NK-92 (cell line): Measurements from ENCODE around the gene LMAN2.

Experiments used
- DNase-seq: peaks from one replicate; lab custom pipeline; 2025; ENCODE audit not compliant: unreplicated experiment; lab: John Stamatoyannopoulos, UW

The LMAN2 gene

DNA sequence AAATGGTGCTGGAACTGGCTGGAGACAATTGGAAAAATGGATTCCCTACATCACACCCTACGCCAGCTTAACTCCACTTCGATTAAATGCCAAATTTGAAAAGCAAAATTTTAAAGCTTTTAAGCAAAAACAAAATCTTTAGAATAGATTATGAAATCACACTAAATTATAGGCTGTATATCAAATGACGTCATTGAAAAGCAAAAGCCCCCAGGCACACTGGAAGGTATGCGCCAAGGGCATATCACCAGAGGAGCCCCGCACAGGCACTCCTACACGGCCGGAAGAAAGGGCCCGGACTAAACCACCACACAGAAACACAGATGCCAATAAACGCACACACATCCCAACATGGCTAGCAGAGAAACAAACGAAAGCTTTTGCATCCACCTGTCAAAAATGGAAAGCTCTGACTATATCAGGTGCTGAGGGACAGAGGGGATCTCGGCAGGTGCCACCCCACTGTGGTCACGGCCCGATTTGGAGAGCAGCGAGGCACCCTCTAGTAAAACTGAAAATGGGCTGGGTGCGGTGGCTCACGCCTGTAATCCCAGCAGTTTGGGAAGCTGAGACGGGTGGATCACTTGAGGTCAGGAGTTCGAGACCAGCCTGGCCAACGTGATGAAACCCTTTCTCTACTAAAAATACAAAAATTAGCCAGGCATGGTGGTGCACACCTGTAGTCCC, 22.8 kb downstream of the LMAN2 start:
- no peak for DNase-seq

DNA sequence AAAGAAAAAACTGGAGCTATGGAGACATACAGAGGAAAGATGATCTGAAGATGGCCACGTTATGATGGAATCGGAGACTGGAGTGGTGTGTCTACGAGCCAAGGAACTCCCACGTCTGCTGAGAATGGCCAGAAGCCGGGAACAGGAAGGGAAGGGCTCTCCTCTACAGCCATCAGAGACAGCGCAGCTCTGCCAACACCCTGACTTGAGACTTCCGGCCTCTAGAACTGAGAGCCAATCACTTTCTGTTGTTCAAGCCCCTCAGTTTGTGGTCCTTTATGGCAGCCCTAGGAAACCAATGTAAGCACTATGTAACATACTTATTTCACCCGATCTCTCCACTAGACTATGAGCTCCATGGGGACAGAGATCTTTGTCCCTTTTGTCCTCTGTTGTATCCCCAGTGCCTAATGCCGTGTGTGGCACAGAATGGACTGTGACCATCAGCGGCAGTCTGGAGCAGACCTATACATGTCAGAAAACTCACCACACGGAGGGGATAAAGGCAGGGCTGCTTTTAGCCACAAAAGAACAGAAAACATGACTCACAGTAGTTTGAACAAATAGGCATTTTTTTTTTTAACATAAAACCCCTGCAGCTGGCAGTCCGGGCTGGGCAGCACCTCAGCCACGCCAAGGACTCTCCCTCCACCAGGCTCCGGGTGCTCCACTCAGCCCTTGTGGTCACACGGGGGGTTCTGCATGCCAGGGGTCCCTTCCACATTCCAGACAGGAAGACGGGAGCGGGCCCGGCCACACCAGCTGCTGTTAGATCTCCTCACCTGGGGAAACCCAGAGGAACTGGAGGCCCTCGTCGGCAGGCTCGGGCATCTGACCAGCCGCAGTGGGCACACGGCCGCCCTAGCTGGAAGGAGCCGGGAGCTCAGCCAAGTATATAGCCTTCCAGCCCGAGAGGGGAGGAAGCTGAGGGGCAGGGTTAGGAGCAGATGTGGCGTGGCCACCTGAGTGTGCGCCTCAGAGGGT, 23.6 kb downstream of the LMAN2 start:
- no peak for DNase-seq

DNA sequence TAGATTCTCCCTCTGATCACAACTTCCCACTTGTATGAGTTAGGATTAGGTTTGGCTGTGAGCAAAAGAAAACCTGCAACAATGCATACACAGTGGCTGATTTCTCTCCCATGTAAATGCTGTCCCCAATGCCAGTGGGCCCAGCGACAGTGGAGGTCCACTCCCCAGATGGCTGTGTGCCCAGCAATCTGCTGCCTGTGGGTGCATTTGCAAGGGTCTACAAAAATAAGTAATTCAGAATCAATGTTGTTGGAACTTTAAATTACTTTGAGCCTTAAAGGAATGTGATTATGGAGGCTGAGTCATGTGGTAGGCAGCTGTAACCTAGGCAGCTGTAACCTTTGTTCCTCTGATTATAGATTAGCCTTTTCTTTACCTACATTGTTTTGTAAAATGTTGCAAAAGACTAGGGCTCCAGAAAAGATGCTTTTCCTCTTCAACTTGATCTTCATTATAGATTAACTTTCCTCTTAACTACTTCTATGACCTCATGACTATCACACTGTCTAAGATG, 25.5 kb downstream of the LMAN2 start:
- no peak for DNase-seq

DNA sequence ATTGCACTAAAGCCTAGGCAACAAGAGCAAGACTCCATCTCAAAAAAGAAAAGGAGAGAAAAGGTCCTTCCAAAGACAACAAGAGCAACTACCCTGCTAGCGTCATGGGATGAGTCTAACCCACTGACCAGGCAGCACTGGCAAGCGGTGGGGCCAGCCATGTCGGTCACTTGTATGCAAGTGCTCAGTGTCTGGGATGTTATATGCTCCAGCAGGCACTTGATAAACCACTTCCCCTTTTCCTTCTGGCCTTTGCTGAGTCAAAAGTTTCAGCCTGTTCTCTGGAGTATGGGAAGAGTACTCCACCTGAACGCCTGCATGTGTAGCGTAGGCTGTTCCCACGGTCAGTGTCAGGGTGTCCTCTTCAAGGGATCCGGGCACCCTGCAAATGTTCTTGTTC, 30.6 kb downstream of the LMAN2 start:
- DNase-seq: no peak

DNA sequence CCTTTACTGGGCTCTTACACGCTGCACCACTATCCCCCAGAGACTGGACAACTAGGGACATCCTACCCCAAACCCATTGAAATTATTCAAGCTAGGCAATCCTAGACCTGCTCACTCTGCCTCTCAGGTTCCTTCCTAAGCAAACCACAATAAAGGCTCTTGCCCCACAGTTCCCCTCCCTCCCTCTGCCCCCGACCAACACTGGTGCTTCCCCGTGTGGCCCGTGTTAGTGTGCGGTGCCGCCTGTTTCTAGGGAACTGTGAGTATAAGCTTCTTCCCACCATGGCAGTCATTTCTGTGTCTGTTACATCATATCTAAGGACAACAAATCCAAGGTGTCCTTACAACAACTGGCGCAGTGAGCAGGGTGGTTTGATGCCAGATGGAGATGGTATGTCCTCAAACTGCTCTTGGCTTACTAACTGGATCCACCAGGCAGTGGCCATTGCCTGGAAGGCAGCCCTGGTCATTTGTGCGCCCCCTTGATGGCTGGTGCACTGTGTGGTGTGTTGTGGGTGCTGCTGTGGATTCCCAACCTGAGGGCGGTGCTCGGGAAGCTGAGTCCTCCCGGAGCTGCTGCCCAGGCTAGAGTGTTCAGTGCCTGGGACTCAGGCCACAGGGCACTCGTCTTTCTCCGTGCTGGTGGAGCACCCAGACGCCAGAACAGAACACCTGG, 31.4 kb downstream of the LMAN2 start:
- no peak for DNase-seq

DNA sequence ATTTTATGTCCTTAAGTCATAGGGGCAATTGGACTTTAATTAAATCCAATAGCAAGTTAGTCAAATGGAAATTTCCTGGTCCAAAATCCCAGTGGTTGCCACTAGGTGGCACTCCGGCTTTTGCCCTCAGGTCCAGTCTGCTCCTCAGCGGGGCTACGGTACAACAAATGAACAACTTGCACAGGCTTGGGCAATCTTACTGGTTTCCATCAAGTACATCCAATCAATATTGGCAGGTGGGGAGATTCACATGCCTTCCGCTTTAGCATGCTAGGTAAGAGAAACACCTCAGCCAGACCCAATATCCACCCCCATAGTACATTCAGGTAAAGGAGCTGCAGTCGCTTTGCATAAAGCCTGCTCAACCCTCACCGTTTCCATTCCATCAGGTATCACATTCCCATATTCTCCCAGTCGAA, 33.5 kb downstream of the LMAN2 start:
- no peak for DNase-seq

DNA sequence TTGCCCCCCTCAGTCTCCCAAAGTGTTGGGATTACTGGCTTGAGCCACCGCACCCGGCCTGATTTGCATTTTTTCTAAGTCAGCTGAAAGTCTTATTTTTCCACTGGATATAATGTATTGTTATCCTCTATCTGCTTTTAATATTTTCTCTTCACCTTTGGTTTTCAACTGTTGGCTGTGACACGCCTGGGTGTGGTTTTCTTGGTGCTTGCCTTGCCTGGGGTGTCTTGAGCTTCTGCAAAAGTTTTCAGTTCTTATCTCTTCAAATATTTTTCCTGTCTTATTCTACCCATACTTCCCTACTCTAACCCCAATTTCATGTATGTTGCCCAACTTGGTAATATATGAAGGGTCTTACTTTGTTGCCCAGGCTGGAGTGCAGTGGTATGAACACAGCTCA, 35.5 kb downstream of the LMAN2 start:
- DNase-seq: no peak

DNA sequence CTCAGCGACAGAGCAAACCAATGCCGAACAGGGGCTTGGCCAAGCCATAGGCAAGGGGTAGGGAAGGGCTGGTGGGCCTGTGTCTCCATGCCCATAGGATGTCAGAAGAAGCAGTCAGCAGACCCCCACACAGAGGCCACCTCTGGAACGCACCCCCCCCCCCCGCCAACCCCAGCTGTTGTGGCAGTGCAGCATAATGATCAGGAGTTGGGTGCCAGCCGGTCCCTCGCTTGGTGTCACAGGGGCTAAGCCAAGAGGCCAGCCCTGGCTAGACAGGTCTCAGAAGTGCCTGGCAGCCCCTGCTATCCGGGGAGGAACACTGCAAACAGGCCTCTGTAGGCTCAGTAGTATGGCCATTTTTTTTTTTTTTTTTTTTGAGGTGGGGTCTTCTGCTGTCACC, 36.1 kb downstream of the LMAN2 start:
- DNase-seq: no peak

DNA sequence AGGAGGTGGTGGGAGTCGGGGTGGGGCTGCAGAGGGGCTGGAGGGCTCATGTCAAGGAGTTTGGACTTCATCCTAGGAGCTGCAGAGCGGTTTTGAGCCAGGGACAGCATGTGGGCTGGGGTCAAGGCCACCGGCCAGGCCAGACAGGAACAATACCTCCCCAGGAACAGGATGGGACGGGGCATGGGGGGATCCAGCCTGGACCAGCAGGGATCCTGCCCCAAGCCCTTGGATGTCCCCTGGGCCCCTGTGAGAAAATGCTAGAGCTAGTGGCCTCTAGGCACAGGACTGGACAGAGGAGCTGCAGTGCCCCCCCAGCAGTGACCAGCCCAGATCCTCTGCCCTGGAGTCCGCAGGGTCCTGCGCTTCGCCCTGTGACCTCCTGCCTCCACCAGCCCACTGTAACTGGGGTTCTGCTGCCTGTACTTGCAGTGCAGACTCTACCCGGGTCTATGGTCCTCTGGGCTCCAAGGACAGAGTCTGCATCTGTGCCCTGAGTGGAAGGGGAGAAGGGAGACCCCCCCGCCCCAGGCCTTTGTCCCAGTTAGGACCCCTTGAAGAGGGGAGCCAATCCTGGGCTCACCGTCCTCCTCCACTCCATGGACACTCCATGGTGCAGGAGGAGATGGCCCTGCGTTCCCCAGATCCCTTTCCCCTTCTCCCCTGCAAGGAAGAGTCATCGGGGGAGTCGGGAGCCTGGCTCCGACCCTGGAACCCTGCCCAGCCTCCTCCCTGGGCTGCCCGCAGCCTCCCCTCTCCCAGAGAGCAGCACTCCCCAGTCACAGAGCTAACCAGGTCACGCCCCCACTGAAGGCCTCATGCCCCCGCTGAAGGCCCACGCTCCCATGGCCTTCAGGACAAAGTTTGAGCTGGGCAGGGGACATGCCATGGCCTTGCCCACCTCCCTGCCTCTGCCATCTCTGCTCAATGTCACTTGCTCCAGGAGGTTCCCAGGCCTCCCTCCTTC, 36.8 kb downstream of the LMAN2 start:
- no peak for DNase-seq

DNA sequence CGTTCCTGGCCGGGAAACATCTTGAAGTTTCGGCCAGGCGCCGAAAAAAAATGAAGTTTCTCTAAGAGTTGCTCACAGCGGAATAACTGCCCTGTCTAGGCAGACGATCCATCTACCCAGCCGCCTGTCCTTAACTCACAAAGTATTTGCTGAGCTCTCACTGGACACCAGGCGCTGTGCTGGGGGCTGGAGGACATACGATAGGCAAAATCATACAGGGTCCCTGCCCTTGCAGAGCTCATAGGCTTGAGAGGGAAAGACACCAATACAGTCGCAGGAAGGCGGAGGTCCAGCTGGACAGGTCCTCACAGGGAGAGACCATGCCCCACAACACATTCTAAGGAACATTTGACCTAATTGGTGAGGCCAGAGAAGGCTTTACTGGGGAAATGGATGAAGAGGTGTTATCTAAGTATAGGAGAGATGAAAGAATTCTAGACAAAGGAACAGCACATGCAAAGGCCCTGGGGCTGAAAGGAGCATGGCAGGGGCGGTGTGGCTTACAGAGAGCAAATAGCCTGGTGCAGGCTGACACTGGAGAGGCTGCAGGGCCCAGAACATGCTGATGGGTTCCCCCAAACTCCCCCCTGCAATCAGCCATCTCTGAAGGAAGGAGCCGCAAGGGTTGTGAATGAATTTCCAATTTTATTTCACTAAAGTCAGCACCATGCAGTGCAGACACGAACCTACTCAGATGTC, 37.8 kb downstream of the LMAN2 start:
- DNase-seq: no peak

DNA sequence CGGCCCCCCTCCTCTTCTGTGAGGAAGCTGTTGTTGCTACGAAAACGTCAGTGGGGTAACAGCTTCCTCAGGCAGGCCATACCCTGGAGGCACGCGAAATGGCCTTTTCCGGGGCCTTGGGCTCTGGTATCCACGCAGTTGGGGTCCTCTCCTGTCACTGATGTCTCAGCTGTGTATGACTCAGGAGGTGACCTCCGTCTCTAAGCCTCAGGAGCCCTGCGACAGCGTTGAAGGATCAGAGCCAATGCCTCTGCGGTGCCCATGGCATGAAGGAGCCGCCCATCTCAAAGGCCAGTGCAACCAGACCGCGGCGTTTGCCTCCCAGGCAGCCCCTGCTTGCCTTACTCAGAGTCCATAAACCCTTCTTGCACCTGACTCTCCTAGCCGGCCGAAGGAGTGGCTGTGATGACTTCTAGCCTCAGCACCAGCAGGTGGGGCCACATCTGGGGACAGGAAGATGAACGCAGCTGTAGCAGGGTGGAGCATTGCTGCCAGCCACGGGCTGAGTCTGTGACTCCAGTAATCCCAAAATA, 38.8 kb downstream of the LMAN2 start:
- no peak for DNase-seq

DNA sequence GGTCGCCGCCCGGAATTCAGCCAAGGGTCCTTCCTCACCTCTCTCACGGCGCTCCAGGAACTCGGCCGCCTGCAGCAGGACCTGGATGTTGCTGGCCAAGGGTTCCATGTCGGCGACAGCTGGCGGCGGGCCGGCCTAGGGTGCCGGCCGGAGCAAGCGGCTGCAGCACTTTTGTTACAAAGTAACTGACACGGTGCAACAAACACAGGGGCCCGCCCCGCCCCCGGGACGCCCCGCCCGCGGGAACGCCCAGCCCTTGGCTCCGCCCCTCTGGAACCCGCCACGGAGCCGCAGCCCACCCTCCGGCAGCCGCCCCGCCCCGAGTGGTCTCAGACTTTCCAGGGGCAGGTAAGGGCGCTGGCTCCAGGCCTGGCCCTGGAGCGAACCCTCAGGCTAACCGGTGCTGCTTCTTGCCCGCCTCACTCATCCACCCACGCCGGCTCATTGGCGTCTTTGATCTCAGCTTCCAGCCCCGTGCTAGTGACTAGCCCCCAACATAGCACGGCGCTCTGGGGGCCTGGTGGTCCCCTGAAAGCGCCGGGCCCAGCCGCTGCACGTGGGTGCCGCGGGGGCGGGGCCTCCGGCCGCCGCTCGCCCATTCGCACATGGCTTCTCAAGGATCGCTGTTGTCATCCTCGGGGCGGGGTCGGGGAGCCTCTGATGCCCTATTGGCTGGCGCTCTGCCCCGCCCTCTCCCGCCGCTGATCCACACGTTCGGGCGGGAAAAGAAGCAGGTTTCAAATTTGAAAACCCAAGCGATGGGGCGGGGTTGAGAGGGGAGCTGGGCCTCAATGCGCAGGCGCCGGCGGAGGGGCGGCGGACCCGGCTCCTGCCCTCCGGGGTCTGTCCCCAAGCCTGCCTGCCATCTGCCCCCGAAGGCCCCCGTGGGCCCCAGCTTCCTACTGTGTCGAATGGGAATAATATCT, 39.5 kb downstream of the LMAN2 start, which contains the start of gene MXD3:
TSS of gene MXD3 (minus strand) at position 176 of the 926 bp plus-strand sequence. CDS start at position 108, 68 bp downstream.
- peak; percentile 44 for DNase-seq

DNA sequence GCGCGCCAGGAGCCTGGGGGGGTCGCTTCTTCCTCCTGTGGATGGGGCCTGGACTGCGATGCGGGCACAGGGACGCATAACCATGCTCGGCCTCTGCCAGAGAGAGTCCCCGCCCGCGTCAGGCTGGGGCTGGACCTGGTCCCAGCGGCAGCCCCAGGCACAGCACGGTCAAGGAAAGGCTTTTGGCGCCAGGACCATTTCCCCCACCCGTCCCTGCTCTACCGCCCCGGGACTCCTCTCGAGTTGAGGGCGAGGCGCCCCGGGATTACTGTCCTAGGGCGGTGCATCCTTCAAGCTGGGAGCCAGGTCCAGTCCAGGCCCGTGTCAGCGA, 40.1 kb downstream of the LMAN2 start:
- DNase-seq: no peak

DNA sequence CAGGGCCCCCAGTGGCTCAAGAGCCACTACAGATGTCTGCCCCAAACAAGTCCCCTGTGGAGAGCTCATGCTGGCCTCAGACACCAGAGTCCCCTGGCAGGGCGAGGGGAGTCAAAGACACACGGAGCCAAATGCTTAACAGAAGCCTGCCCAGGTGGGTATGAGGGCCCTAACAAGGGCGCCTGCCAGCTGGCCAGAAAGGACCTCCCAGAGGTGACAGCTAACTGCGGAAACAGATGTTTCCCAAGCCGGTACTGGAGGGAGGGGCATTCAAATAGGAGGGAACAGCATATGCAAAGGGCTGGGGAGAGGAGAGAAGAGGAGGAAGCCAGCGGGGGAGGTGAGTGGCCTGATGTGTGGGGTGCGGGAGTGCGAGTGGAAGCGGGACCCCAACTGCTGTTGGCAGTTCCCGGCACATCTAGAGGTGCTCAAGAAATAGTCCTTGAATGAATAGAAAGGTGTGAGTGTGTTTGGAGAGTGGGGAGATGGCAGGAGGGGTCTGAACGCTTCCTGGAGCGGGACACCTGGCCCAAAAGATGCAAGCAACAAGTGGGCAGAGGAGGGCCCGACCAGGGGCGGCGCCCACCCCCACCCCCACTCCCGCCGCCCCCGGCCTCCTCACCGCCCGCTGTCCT, 40.6 kb downstream of the LMAN2 start:
- no peak for DNase-seq

DNA sequence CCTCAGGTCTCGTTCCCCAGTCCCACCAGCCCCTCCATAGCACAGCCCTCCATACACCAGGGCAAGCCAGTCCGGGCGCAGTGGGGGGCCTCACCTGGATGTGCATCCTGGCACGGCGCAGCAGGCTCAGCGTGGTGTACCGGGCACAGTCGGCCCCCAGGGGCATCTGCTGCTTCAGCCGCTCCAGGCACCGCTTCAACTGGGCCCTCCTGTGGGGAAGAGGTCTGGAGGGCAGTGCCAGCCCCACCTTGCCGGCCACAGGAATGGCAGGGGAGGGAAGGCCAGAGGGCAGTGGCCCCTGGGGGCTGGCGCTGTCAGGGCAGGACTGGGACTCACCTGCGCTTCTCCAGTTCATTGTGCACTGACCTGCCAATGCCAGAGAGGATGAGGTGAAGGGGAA, 41.1 kb downstream of the LMAN2 start:
- DNase-seq: no peak

DNA sequence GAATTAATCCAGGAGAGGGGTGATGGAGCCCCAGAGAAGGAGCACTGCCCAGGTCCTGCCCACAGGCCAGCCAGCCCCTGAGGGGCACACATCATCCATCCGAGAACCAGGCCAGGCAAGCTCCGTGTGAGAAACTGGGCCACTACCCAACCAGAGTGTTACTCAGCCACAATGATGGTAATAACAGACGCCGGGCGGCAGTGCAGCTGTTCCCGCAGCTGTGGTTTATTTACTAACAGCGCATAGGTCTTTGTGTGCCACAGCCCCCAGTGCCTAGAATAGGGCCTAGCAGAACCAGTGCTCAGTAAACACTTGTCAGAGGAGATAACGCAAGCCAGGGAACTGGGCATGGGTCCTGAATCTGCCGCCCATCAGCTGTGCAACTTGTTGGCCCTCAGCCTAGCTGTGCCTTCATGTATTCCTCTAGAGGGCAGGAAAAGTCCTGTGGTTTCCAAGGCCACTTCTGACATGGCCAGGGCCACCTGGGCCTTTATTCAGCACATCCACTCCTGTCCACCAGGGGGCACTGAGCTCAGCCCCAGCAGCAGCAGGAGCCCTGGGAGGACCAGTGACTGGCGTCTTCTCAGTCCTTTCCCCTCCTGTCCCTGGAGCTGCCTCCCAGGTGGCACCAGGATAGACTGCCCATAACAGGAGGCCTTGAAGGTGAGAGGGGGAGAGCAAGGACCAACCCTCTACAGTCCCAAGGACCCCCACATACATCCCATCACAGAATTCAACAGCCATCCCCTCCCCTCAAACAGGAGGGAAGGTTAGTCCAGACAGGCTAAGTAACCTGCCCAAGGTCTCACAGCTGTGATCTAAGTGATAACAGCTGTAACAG, 41.9 kb downstream of the LMAN2 start:
- no peak for DNase-seq

DNA sequence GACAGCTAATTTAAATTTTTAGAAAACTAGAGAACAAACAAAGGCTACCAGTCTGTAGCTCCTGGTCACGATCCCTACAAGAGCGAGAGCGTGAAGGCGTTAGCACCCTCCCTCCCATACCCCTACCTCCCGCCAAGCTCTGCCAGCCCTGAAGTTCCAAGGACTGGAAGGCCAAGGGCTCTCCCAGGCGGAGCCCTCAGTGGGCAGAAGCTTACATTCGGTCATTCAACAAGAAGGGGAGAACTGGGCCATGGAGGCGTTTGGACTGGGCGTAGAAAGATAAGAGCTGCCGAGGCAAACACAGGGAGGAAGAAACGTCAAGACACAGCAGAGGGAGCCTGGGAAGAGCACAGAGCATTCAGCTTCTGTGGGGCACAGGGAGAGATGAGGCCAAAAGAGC, 42.7 kb downstream of the LMAN2 start:
- no peak for DNase-seq
